ENCODE data around the gene PIM3.

PIM3 gene

DNA sequence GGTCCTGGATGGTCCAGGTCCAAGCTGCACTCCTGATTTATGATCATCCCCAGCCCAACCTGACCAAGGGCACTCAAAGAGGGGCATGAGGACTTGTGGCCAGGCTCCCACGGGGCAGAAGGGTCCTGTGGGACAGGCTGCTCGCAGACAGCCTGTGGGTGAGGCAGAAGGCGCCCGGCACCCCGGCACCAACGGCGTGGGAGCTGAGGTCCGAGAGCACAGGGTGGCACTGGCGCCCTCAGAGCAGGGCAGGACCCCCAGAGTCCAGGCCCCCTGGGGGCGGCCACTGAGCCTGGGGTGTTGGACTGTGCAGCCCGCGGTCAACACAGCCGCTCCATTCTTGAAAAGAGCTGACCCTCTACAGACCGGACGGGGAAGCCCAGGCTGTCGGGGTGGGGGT, 48.7 kb downstream of the PIM3 start:
- ATAC-seq (ENCODE audit: insufficient read depth, low read depth) (no peak), DNase-seq (no peak)
- TF ChIP-seq EZH2 (IDR thresholded peaks at IDR 0.05; ENCODE audit: borderline replicate concordance, low read depth, low read length, severe bottlenecking) = no peak
- TF ChIP-seq, protein P1, sequence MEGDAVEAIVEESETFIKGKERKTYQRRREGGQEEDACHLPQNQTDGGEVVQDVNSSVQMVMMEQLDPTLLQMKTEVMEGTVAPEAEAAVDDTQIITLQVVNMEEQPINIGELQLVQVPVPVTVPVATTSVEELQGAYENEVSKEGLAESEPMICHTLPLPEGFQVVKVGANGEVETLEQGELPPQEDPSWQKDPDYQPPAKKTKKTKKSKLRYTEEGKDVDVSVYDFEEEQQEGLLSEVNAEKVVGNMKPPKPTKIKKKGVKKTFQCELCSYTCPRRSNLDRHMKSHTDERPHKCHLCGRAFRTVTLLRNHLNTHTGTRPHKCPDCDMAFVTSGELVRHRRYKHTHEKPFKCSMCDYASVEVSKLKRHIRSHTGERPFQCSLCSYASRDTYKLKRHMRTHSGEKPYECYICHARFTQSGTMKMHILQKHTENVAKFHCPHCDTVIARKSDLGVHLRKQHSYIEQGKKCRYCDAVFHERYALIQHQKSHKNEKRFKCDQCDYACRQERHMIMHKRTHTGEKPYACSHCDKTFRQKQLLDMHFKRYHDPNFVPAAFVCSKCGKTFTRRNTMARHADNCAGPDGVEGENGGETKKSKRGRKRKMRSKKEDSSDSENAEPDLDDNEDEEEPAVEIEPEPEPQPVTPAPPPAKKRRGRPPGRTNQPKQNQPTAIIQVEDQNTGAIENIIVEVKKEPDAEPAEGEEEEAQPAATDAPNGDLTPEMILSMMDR (IDR thresholded peaks at IDR 0.05; ENCODE audit: borderline replicate concordance, extremely low read depth, low read length, poor library complexity, severe bottlenecking) = no peak
- H3K27me3 ChIP-seq (ENCODE audit: insufficient read depth, low read length, poor library complexity) = no peaks in the 10 kb centered on the region
- no peaks in the 10 kb centered on the region for H3K36me3 ChIP-seq (ENCODE audit: insufficient read depth, low read length)
- H2AFZ ChIP-seq (ENCODE audit: low read depth, low read length) = no peak overlapping the region
- H3K79me2 ChIP-seq (ENCODE audit: insufficient read depth, low read length) = no peaks in the 10 kb centered on the region
- no peak overlapping the region for H3K27ac ChIP-seq (ENCODE audit: low read length)
- H3K4me2 ChIP-seq (ENCODE audit: insufficient read depth, low read length) = no peak overlapping the region
- H3K4me1 ChIP-seq (ENCODE audit: insufficient read depth, low read length) = no peaks in the 10 kb centered on the region
- no peaks in the 10 kb centered on the region for H3K9me3 ChIP-seq (ENCODE audit: insufficient read depth, low read length, severe bottlenecking)
- no peaks in the 10 kb centered on the region for H4K20me1 ChIP-seq (ENCODE audit: insufficient read depth, low read length)
- H3K9ac ChIP-seq (ENCODE audit: low read depth, low read length) = no peak overlapping the region
- no peak overlapping the region for H3K4me3 ChIP-seq (ENCODE audit: low read depth in 1 of 2, low read length in 2 of 2)

DNA sequence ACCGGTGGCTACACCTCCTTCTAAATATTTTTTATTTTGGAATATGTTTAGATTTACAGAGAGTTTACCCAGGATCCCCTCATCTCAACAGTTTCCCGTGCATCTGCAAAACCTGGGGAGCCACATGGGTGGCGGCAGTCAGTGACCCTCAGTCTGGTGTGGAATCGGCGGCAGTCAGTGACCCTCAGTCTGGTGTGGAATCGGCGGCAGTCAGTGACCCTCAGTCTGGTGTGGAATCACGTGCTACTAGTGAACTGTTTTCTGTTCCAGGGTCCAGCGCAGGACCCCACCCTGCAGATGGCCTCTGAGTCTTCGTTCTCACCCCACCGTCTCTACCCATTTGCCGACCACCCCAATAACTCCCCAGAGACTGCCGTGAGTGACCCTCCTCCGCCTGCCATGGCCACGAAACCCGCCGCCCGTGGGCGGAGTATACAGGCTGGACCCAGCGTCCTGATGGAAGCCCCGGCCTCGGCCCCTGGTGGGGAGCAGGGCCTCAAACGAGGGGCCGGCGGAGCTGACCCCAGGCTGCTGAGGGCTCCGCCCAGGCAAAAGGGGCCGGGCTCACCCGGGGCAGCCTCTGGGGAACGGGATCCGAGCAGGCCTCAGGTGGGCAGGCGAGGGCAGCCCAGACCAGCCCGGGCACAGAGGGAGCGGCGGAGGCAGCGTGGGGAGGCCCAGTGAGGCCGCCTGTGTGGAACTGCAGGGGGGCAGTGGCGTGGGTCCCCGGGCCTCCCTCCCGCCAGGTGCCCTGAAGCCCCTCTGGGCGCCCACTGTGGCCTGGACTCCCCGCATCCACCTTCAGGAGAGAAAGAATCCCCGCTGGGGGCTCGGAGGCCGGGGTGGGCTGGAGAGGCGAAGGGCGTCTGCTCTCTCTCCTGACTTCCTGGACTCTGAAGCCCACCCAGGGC, 49.4 kb downstream of the PIM3 start:
- no peak for ATAC-seq (ENCODE audit: insufficient read depth, low read depth)
- Histone ChIP-seq H3K27me3 (ENCODE audit: insufficient read depth, low read length, poor library complexity) (no peaks in the 10 kb centered on the region), H3K4me2 (ENCODE audit: insufficient read depth, low read length) (no peak overlapping the region)

GRCh38 chr22:50010676-50011446, 50.3 kb downstream of the PIM3 start:
- no peak for ATAC-seq (ENCODE audit: insufficient read depth, low read depth)
- no peaks in the 10 kb centered on the region for H3K79me2 ChIP-seq (ENCODE audit: insufficient read depth, low read length)

More for the DNA sequence above, 49.4 kb downstream of the PIM3 start:
- Histone ChIP-seq H3K79me2 (ENCODE audit: insufficient read depth, low read length) (no peaks in the 10 kb centered on the region), H3K27ac (ENCODE audit: low read length) (no peak overlapping the region), H3K9me3 (ENCODE audit: insufficient read depth, low read length, severe bottlenecking) (no peaks in the 10 kb centered on the region), H2AFZ (ENCODE audit: low read depth, low read length) (no peak overlapping the region), H3K36me3 (ENCODE audit: insufficient read depth, low read length) (no peaks in the 10 kb centered on the region), H3K9ac (ENCODE audit: low read depth, low read length) (no peak overlapping the region), H3K4me3 (ENCODE audit: low read depth in 1 of 2, low read length in 2 of 2) (no peak overlapping the region), H3K4me1 (ENCODE audit: insufficient read depth, low read length) (no peaks in the 10 kb centered on the region), H4K20me1 (ENCODE audit: insufficient read depth, low read length) (no peaks in the 10 kb centered on the region)
- no peak for DNase-seq
- TF ChIP-seq, protein P1 (IDR thresholded peaks at IDR 0.05; ENCODE audit: borderline replicate concordance, extremely low read depth, low read length, poor library complexity, severe bottlenecking) = no peak
- no peak for TF ChIP-seq EZH2 (IDR thresholded peaks at IDR 0.05; ENCODE audit: borderline replicate concordance, low read depth, low read length, severe bottlenecking)

More at GRCh38 chr22:50010676-50011446, 50.3 kb downstream of the PIM3 start:
- Histone ChIP-seq H3K4me2 (ENCODE audit: insufficient read depth, low read length) (no peak overlapping the region), H3K9me3 (ENCODE audit: insufficient read depth, low read length, severe bottlenecking) (no peaks in the 10 kb centered on the region), H3K4me1 (ENCODE audit: insufficient read depth, low read length) (no peaks in the 10 kb centered on the region), H4K20me1 (ENCODE audit: insufficient read depth, low read length) (no peaks in the 10 kb centered on the region), H3K27ac (ENCODE audit: low read length) (no peak overlapping the region), H2AFZ (ENCODE audit: low read depth, low read length) (no peak overlapping the region), H3K36me3 (ENCODE audit: insufficient read depth, low read length) (no peaks in the 10 kb centered on the region), H3K4me3 (ENCODE audit: low read depth in 1 of 2, low read length in 2 of 2) (no peak overlapping the region), H3K9ac (ENCODE audit: low read depth, low read length) (no peak overlapping the region), H3K27me3 (ENCODE audit: insufficient read depth, low read length, poor library complexity) (no peaks in the 10 kb centered on the region)
- no peak for TF ChIP-seq EZH2 (IDR thresholded peaks at IDR 0.05; ENCODE audit: borderline replicate concordance, low read depth, low read length, severe bottlenecking)
- TF ChIP-seq, protein P1 (IDR thresholded peaks at IDR 0.05; ENCODE audit: borderline replicate concordance, extremely low read depth, low read length, poor library complexity, severe bottlenecking) = no peak
- DNase-seq = no peak
